HG03139 (cell line): ENCODE measurements around the gene TEX52.

Experiments used
- ATAC-seq: cut with Tn5 transposase; IDR thresholded peaks from one replicate; pipeline ENCODE4 v1.9.1; 2021; ENCODE audit not compliant: unreplicated experiment

The TEX52 gene

GRCh38 chr12:2833327-2833726 lies 23.5 kb downstream of the TEX52 start:
- ATAC-seq: no peak

GRCh38 chr12:2832550-2833127 lies 24.2 kb downstream of the TEX52 start:
- ATAC-seq: no peak

- ATAC-seq: no peak
Observed at GRCh38 chr12:2829275-2829674, 27.6 kb downstream of the TEX52 start.

- ATAC-seq: no peak
Observed at GRCh38 chr12:2826721-2827515, 29.9 kb downstream of the TEX52 start.

GRCh38 chr12:2826036-2826435 lies 30.8 kb downstream of the TEX52 start:
- no peak for ATAC-seq

GRCh38 chr12:2825132-2825531 lies 31.7 kb downstream of the TEX52 start:
- ATAC-seq: no peak

GRCh38 chr12:2824541-2824940 lies 32.3 kb downstream of the TEX52 start:
- no peak for ATAC-seq

- ATAC-seq: no peak
Observed at GRCh38 chr12:2823483-2823882, 33.4 kb downstream of the TEX52 start.

- ATAC-seq: no peak
Observed at GRCh38 chr12:2820432-2820831, 36.4 kb downstream of the TEX52 start.

- ATAC-seq: no peak
Observed at GRCh38 chr12:2819810-2820209, 37.0 kb downstream of the TEX52 start.

- ATAC-seq: no peak
Observed at GRCh38 chr12:2813214-2814185, 43.3 kb downstream of the TEX52 start.

GRCh38 chr12:2812290-2813213 lies 44.3 kb downstream of the TEX52 start, which contains the start of gene ITFG2:
ITFG2 (plus strand) TSS chr12:2812668; CDS start chr12:2812761, 93 bp downstream.
- ATAC-seq: peak; percentile 95

- ATAC-seq: no peak
Observed at GRCh38 chr12:2811801-2812200, 45.0 kb downstream of the TEX52 start.

- ATAC-seq: no peak
Observed at GRCh38 chr12:2806700-2807099, 50.1 kb downstream of the TEX52 start.

- ATAC-seq: no peak
Observed at GRCh38 chr12:2805143-2805520, 51.7 kb downstream of the TEX52 start.

GRCh38 chr12:2804393-2805142 lies 52.3 kb downstream of the TEX52 start:
- no peak for ATAC-seq

GRCh38 chr12:2803635-2804392 lies 53.0 kb downstream of the TEX52 start:
- ATAC-seq: no peak

- ATAC-seq: no peak
Observed at GRCh38 chr12:2801044-2801783, 55.6 kb downstream of the TEX52 start.
